ENCODE results near the gene NBPF1.
A peak's percentile ranks its signal among the peaks of the same experiment; 100 is the strongest.
"Not testable (repeated sequence)": the region's sequence is repeated elsewhere in the genome, so short reads cannot be mapped to it uniquely, and the experiment has no call there.

NBPF1 gene

DNA sequence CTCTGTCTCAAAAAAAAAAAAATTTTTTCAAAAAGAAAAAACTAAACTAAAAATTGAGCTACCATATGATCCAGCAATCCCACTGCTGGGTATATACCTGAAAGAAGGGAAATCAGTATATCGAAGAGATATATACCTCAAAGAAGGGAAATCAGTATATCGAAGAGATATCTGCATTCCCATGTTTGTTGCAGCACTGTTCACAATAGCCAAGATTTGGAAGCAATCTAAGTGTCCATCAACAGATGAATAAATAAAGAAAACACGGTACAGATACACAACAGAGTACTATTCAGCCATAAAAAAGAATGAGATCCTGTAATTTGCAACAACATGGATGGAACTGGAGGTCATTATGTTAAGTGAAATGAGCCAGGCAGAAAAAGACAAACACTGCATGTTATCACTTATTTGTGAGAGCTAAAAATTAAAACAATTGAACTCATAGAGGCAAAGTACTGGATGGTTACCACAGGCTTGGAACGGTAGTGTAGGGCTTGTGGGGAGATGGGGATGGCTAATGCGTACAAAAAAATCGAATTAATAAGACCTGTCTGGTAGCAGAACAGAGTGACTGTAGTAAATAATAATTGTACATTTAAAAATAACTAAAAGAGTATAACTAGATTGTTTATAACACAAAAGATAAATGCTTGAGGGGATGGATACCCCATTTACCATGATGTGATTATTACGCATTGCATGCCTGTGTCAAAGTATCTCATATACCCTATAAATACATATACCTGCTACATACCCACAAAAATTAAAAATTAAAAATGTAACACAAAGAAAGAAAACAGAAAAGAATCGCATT is 28.0 kb upstream of the NBPF1 start:
- DNase-seq, result not testable (repeated sequence)

DNA sequence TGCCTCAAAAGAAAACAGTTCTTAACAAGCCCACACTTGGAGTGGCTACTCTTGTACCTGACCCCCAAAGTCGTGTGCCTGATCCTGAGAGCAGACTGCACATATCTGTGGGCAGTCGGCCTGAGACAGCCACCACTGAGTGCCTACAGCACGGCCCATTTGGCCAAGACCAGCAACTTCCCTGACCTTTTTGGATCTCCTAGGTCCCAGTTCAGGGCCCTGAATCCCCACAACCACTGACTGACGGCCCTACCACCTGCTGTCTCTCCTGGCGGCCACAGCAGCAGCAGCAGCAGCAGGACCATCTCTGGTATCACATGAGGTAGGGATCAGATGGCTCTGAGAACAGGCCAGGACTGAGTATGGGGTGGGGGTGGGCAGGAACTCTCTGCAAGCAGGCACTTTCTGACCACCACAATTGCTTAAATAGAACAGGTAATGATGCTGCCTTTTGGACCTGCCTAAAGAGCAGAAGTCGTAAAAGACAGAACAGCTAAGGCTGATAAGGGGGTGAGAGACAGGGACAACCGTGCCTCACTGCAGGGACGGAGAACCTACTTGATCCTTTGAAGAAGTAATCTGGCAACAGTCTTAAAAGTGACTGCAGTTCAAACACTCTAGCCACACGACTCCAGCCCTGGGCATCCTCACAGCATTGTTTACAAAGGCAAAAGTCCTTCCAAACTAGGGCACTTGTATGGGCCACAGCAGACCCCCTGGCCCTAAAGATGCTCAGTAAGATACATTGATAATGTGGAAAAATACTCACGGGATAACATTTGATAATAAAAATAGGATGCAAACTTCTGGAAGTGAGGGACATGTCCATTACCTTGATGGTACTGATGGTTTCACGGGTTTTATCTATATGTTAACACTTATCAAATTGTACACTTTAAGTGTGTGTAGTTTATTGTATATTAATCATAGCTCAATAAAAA is 26.0 kb upstream of the NBPF1 start:
- DNase-seq, result peak in 2 of 5 experiments; percentile 3 to 7

- DNase-seq, result peak in 2 of 5 experiments; percentile 3 to 8
Observed at GRCh38 chr1:16637941-16638778, 24.8 kb upstream of the NBPF1 start.

DNA sequence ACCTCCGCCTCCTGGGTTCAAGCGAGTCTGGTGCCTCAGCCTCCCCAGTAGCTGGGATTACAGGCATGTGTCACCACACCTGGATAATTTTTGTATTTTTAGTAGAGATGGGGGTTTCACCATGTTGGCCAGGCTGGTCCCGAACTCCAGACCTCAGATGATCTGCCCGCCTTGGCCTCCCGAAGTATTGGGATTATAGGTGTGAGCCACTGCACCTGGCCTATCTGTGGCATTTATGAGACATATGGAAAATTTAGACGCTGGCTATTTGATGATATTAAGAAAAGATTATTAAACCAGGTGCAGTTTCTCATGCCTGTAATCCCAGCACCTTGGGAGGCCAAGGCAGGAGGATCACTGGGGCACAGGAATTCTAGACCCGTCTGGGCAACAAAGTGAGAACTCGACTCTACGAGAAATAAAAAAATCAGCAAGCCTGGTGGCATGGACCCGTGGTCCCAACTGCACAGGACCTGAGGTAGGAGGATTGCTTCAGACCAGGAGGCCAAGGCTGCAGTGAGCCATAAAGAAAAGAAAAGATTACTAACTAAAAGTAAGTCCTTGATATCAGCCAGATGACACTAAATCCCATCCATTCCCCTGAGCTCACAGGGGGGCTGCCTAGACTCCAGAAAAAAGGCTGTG is 23.3 kb upstream of the NBPF1 start:
- not testable (repeated sequence) for DNase-seq

GRCh38 chr1:16635959-16636358 is 22.6 kb upstream of the NBPF1 start:
- DNase-seq, result peak in 1 of 5 experiments; percentile 7

GRCh38 chr1:16633540-16634282 is 20.3 kb upstream of the NBPF1 start:
- DNase-seq, result not testable (repeated sequence)

DNA sequence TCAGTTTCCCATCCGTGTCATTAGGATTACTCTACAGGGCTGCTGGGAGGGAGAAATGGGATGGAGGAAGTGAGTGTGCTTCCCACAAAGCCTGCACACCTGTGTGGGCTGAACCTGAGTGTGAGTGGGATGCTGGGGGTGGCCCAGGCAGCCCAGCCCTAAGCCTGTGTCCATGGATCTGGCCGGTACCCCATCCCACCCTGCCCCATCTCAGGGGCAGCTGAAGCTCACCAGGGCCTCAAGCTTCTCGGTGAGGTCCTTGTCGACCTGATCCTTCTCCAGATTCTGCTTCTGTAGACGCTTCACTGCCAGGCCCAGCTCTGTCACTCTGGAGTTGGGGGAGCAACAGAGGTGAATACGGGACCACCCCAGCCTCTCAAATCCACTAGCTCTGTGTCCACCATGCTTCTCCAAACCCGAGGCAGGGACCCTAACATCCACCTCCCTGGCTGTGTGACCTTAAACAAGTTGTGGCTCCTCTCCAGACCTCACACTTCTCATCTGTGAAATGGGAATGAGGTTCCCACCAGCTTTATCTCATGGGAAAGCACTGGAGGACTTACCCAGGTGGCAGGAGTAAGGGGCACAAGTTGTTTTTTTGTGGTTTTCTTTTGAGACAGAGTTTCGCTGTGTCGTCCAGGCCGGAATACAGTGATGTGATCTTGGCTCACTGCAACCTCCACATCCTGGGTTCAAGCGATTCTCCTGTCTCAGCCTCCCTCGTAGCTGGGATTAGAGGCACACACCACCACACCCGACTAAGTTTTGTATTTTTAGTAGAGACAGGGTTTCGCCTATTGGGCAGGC is 18.9 kb upstream of the NBPF1 start:
- peak in 2 of 5 experiments; percentile 3 to 10 for DNase-seq

- DNase-seq, result peak in 2 of 5 experiments; percentile 6 to 15
Observed at GRCh38 chr1:16631248-16632043, 18.1 kb upstream of the NBPF1 start.

DNA sequence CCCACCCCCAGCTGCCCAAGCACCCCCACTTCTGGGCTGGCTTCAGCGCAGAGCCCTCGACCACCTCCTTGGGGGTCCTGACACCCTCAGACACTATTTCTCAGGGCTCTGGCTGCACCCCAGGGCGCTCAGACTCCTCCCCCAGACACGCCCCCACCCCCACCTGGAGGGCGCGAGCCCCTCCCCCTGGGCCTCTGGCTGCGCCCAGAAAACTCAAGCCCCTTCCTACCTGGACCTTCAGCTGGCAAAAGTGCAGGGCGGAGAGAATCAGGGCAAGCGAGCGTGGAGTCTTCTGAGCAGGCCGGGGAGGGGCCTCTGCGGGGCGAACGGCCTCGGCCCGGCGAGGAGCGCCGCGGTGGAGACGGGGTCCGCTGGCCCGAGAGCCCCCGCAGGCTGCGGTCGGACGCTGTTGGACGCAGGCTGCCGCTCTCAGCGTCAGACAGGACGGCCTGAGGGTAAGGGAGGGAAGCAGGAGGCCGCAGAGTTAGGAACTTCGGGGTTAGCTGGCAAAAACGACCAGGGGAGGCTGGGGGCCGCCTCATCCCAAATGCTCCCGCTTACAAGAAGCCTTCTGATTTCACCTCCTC is 17.4 kb upstream of the NBPF1 start:
- peak in 1 of 5 experiments; percentile 18 for DNase-seq

GRCh38 chr1:16629916-16630530 is 16.7 kb upstream of the NBPF1 start:
- peak in 1 of 5 experiments; percentile 12 for DNase-seq

DNA sequence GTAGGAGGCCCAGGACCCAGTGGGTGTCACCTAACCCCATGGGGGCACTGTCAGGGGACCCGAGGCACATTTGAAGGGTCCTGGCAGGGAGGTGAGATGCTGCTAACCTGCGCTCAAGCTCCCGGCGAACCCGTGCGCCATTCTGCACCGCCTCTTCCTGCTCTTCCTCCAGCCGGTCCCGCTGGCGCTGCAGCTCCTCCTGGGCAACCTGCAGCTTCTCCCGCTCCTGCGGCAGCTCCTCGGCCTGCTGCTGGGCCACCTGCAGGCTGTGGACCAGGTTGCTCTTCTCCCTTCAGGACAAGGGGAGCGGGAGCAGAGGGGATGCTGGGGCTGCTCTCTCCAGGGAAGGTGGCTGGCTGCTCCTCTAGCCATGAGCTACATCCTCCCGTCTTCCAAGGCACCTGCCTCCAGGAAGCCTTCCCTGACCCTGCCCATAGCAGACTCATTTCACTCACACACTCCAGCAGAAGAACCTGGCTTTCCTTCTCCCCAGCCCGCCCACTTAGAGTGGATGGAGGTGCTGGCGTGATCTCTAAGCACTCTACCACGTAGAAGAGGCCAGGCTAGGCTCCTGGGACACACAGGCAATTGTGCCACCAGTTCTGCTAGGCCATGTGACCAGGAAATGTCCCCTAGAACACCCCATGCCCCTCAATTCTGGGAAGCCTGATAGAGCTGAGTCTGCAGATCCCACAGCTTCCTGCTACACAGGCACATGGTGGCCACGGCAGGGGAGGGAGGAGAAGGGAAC is 15.2 kb upstream of the NBPF1 start:
- peak in 2 of 5 experiments; percentile 11 to 14 for DNase-seq

DNA sequence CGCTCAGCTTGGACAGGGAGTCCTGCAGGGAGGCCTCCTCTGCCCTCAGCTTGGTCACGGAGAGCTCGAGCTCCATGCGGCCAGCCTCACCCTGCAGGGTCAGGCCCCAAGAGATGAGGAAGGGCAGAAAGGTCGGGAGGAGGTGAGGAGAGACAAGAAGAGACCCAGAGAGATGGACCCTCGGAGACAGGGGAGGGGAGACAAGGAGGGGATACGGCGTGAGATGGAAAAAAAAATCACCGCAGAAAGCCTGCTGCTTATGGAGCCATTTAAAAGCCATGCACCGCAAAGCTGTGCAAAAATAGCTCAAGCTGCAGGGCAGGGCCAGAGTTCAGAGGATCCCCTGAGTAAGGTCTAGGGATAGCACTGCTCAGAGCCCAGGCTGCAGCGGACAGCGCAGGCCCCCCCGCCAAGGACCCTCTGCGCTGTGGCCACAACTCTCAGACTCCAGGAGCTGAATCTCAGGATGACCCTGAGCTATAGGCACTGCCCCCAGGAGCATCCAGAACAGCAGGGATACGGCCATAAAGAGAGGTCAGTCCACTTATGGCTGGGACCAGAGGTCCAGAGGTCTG is 13.1 kb upstream of the NBPF1 start:
- not testable (repeated sequence) for DNase-seq

DNA sequence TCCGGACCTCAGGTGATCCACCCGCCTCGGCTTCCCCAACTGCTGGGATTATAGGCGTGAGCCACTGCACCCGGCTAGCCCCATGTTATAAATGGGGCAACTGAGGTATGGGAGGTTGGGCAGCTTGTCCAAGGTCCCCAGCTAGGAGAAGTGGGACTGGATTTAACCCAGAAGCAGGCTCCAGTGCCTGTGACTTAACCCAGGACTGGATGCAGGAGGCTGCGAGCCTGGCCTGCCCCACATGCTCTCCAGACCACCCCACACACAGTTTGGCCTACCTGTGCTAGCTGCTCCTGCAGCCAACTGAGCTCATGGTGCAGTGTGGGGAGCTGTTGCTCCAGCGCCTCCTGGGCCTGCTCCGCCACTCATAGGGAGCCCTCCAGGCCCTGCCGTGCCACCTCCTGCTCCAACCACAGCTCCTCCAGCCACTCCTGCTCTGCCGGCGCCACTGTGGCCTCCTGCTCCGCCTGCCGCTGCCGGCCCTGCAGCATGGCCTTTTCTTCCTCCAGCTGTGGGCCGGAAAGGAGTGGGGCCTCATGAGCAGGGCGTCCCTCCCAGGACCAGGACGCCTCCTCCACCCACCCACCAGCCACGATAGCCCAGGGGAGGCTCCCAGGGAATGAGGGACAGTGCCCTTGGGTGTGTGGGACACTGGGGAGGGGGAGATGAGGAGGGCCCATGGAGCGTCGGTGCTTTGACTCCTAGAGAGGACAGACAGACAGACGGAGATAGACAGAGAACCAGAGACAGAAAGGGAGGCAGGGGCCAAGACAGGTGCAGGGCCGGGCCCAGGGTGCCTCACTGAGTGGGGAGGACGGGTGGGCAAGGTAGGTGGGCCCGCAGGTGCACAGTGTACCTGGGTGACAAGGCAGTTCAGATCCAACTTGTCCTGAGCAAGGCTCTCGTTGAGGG is 12.4 kb upstream of the NBPF1 start:
- DNase-seq, result peak in 1 of 5 experiments; percentile 7

GRCh38 chr1:16623812-16624719 is 10.7 kb upstream of the NBPF1 start:
- DNase-seq, result peak in 1 of 5 experiments; percentile 11

DNA sequence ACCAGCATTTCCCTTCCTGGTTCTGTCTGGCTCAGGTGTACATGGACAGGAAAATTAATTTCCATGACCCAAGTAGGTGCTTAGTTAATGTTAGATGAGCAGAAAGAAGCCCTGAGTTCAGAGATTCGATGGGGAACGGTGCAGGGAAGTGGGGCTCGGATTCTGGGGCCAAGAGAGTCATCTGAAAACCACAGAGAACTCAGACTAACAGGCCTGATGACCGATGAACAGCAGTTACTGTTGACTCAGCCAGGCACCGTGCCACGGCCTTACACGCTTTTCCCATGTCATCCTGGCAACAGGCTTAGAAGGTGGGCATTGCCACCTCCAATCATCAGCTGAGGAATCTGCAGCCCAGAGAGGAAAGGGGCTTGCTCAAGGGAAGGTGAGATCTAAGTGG is 10.0 kb upstream of the NBPF1 start:
- DNase-seq, result peak in 1 of 5 experiments; percentile 11

Data from T-helper 2 cell (primary cell).